Stimulated activated CD4-positive, alpha-beta T cell treated with anti-CD3 and anti-CD28 coated beads, TNF-alpha, amount 100 ng/mL, for 1 hour (primary cell): Measurements from ENCODE around the gene TLE4.

Experiments
- DNase-seq, 3 donors: peaks; one replicate each; pipeline ENCODE4 v3.0.0-alpha.2; 2020; ENCODE audit warnings: low read depth in 3 of 3, low spot score in 1 of 3

TLE4 gene

GRCh38 chr9:79660615-79661014 lies 88.8 kb downstream of the TLE4 start:
- no peak for DNase-seq

- DNase-seq, result no peak
Observed at GRCh38 chr9:79661279-79661678, 89.5 kb downstream of the TLE4 start.

GRCh38 chr9:79661886-79662536 lies 90.2 kb downstream of the TLE4 start:
- no peak for DNase-seq

- DNase-seq, result no peak
Observed at GRCh38 chr9:79662537-79662956, 90.8 kb downstream of the TLE4 start.

GRCh38 chr9:79663300-79663699 lies 91.5 kb downstream of the TLE4 start:
- DNase-seq, result no peak

- DNase-seq, result no peak
Observed at GRCh38 chr9:79663878-79664277, 92.1 kb downstream of the TLE4 start.

- no peak for DNase-seq
Observed at GRCh38 chr9:79664375-79664831, 92.6 kb downstream of the TLE4 start.

- DNase-seq, result no peak
Observed at GRCh38 chr9:79665369-79665768, 93.6 kb downstream of the TLE4 start.

- no peak for DNase-seq
Observed at GRCh38 chr9:79665931-79666330, 94.2 kb downstream of the TLE4 start.

GRCh38 chr9:79667120-79667519 lies 95.4 kb downstream of the TLE4 start:
- no peak for DNase-seq

- no peak for DNase-seq
Observed at GRCh38 chr9:79667817-79668436, 96.2 kb downstream of the TLE4 start.

- no peak for DNase-seq
Observed at GRCh38 chr9:79668956-79669355, 97.2 kb downstream of the TLE4 start.

- no peak for DNase-seq
Observed at GRCh38 chr9:79670269-79670961, 98.7 kb downstream of the TLE4 start.

- DNase-seq, result no peak
Observed at GRCh38 chr9:79671558-79671957, 99.8 kb downstream of the TLE4 start.

- no peak for DNase-seq
Observed at GRCh38 chr9:79672236-79672635, 100.5 kb downstream of the TLE4 start.

- no peak for DNase-seq
Observed at GRCh38 chr9:79672891-79673290, 101.1 kb downstream of the TLE4 start.

- DNase-seq, result no peak
Observed at GRCh38 chr9:79673614-79674013, 101.8 kb downstream of the TLE4 start.

- no peak for DNase-seq
Observed at GRCh38 chr9:79674052-79674777, 102.5 kb downstream of the TLE4 start.

GRCh38 chr9:79681576-79681975 lies 109.8 kb downstream of the TLE4 start:
- DNase-seq, result no peak

GRCh38 chr9:79682076-79682736 lies 110.4 kb downstream of the TLE4 start:
- no peak for DNase-seq

GRCh38 chr9:79684059-79684458 lies 112.3 kb downstream of the TLE4 start:
- no peak for DNase-seq
